IMR-90 (cell line): ENCODE measurements around the gene FTCDNL1. TPM values are rescaled to one million over a fixed set of nuclear protein-coding genes. Genes with fewer than 3 reads are reported as not detected.

ENCODE experiments used
- ATAC-seq: fragments of 200-7000 bp; cut with Tn5 transposase; 2 replicates; pipeline ENCODE4 v1.9.1; 2020; ENCODE audit warnings: low read depth, mild to moderate bottlenecking, moderate library complexity
- BruUV-seq: library from RNA; stranded (reverse); fragments of 400-500 nt; replicated peaks from 2 replicates; lab custom pipeline; 2021; lab: Mats Ljungman, UMichigan
- CTCF ChIA-PET: fragments of 300-600 bp; formaldehyde crosslinking; extraction: SDS; loops from one replicate; lab custom pipeline; 2021; ENCODE audit warnings: antibody characterized with exemption; lab: Yijun Ruan, JAX
- POLR2A ChIA-PET: fragments of 300-600 bp; sonication (Branson Sonifier 250); formaldehyde crosslinking; loops from one replicate; lab custom pipeline; 2022; ENCODE audit warnings: antibody characterized with exemption; ENCODE audit not compliant: unreplicated experiment; lab: Charles Lee
- DNase-seq: peaks from one replicate; pipeline ENCODE4 v3.0.0; 2013
- H2AFZ ChIP-seq: replicated peaks from 2 replicates; pipeline ENCODE3; 2013; ENCODE audit warnings: low read length, mild to moderate bottlenecking; ENCODE audit not compliant: poor library complexity
- H2AK5ac ChIP-seq: 2 replicates; pipeline ENCODE4 v1.6.1; 2013; ENCODE audit warnings: low read depth, low read length, inconsistent platforms
- H2AK9ac ChIP-seq: replicated peaks from 2 replicates; pipeline ENCODE3; 2013; ENCODE audit warnings: mild to moderate bottlenecking, low read depth, low read length, moderate library complexity; ENCODE audit not compliant: poor library complexity
- H2BK120ac ChIP-seq: 2 replicates; pipeline ENCODE4 v1.6.1; 2013; ENCODE audit warnings: low read depth, low read length, inconsistent platforms
- H2BK15ac ChIP-seq: 3 replicates; pipeline ENCODE4 v1.6.1; 2013; ENCODE audit warnings: low read depth, low read length, inconsistent platforms
- H2BK20ac ChIP-seq: 2 replicates; pipeline ENCODE4 v1.6.1; 2013; ENCODE audit warnings: low read depth, mild to moderate bottlenecking, inconsistent platforms, low read length, moderate library complexity
- H2BK5ac ChIP-seq: 2 replicates; pipeline ENCODE4 v1.6.1; 2013; ENCODE audit warnings: mild to moderate bottlenecking, low read depth, low read length, inconsistent platforms; ENCODE audit not compliant: poor library complexity, severe bottlenecking
- H3K14ac ChIP-seq: replicated peaks from 2 replicates; pipeline ENCODE4 v1.6.1; 2013; ENCODE audit warnings: low read depth, low read length, inconsistent platforms
- H3K18ac ChIP-seq: 2 replicates; pipeline ENCODE4 v1.6.1; 2013; ENCODE audit warnings: low read depth, low read length, control low read depth
- H3K23ac ChIP-seq: 2 replicates; pipeline ENCODE4 v1.6.1; 2013; ENCODE audit warnings: low read depth, low read length, inconsistent platforms
- H3K27ac ChIP-seq: 2 replicates; pipeline ENCODE4 v1.5.1; 2013; ENCODE audit warnings: mild to moderate bottlenecking, control low read depth, low read length; ENCODE audit not compliant: insufficient read depth
- H3K27me3 ChIP-seq: 2 replicates; pipeline ENCODE4 v1.6.1; 2013; ENCODE audit warnings: low read length; ENCODE audit not compliant: control insufficient read depth, insufficient read depth
- H3K36me3 ChIP-seq: 2 replicates; pipeline ENCODE4 v1.6.1; 2013; ENCODE audit warnings: low read length, mixed read lengths; ENCODE audit not compliant: control insufficient read depth, insufficient read depth
- H3K4ac ChIP-seq: 2 replicates; pipeline ENCODE4 v1.6.1; 2013; ENCODE audit warnings: low read depth, low read length, inconsistent platforms
- H3K4me1 ChIP-seq: 2 replicates; pipeline ENCODE4 v1.6.1; 2013; ENCODE audit warnings: low read length, mixed read lengths; ENCODE audit not compliant: control insufficient read depth, insufficient read depth
- H3K4me2 ChIP-seq: 2 replicates; pipeline ENCODE4 v1.6.1; 2013; ENCODE audit warnings: low read depth, mild to moderate bottlenecking, control low read depth, low read length, moderate library complexity
- H3K4me3 ChIP-seq: 2 replicates; pipeline ENCODE4 v1.5.1; 2013; ENCODE audit warnings: low read depth, mild to moderate bottlenecking, control low read depth, low read length, moderate library complexity; ENCODE audit not compliant: insufficient read depth
- H3K56ac ChIP-seq: 2 replicates; pipeline ENCODE4 v1.6.1; 2013; ENCODE audit warnings: low read length, inconsistent platforms; ENCODE audit not compliant: insufficient read depth; ENCODE audit errors: extremely low read depth
- H3K79me1 ChIP-seq, 2 experiments: 2 replicates each; pipeline ENCODE4 v1.6.1; 2013; ENCODE audit warnings: low read length in 2 of 2, inconsistent platforms in 1 of 2, low read depth in 1 of 2
- H3K9ac ChIP-seq: 2 replicates; pipeline ENCODE4 v1.6.1; 2013; ENCODE audit warnings: low read depth, low read length, control low read depth
- H3K9me1 ChIP-seq: 2 replicates; pipeline ENCODE4 v1.6.1; 2013; ENCODE audit warnings: low read length, inconsistent platforms; ENCODE audit not compliant: insufficient read depth
- H3K9me3 ChIP-seq: 2 replicates; pipeline ENCODE4 v1.6.1; 2013; ENCODE audit warnings: low read length; ENCODE audit not compliant: control insufficient read depth, insufficient read depth
- H4K20me1 ChIP-seq: 2 replicates; pipeline ENCODE4 v1.6.1; 2013; ENCODE audit warnings: low read length, inconsistent platforms; ENCODE audit not compliant: insufficient read depth
- H4K5ac ChIP-seq: 2 replicates; pipeline ENCODE4 v1.6.1; 2013; ENCODE audit warnings: mild to moderate bottlenecking, low read depth, low read length, control low read depth
- H4K8ac ChIP-seq, 2 experiments: 2 replicates each; pipeline ENCODE4 v1.6.1; 2013; ENCODE audit warnings: low read depth in 2 of 2, low read length in 2 of 2, control low read depth in 1 of 2, inconsistent platforms in 1 of 2
- H4K91ac ChIP-seq: 2 replicates; pipeline ENCODE4 v1.6.1; 2013; ENCODE audit warnings: low read depth, low read length, inconsistent platforms; ENCODE audit not compliant: insufficient read depth
- CHD1 ChIP-seq: IDR thresholded peaks from 2 replicates; pipeline ENCODE4 v1.6.1; 2012; ENCODE audit warnings: low read depth, low read length, improper control_type of control experiment
- MAFK ChIP-seq: IDR thresholded peaks from 2 replicates; pipeline ENCODE4 v1.6.1; 2012; ENCODE audit warnings: low read depth, low read length, improper control_type of control experiment
- MXI1 ChIP-seq: IDR thresholded peaks from 2 replicates; pipeline ENCODE4 v1.6.1; 2012; ENCODE audit warnings: low read depth, mild to moderate bottlenecking, low read length, moderate library complexity, borderline replicate concordance
- NFE2L2 ChIP-seq: fragments of 150-350 bp; IDR thresholded peaks from 2 replicates; pipeline ENCODE4 v1.6.1; 2016; ENCODE audit warnings: low read depth, mild to moderate bottlenecking, low read length
- POLR2A ChIP-seq: IDR thresholded peaks from 2 replicates; pipeline ENCODE4 v1.6.1; 2012; ENCODE audit warnings: mild to moderate bottlenecking, low read depth, low read length
- RAD21 ChIP-seq: IDR thresholded peaks from 2 replicates; pipeline ENCODE4 v1.6.1; 2012; ENCODE audit warnings: low read length, improper control_type of control experiment
- RFX5 ChIP-seq: IDR thresholded peaks from 2 replicates; pipeline ENCODE4 v1.8.0; 2012; ENCODE audit warnings: low read depth, mild to moderate bottlenecking, low read length, moderate library complexity
- SMC3 ChIP-seq: fragments of 150-350 bp; IDR thresholded peaks from 2 replicates; pipeline ENCODE4 v1.6.1; 2016; ENCODE audit warnings: low read depth, mild to moderate bottlenecking, antibody characterized with exemption, low read length, moderate library complexity
- WGBS, 2 experiments: methylation state at CpG; one replicate each; pipeline versions ENCODE4 v1.1.5 to v1.1.7; 2013; ENCODE audit warnings: missing lambda C conversion rate in 2 of 2; ENCODE audit not compliant: insufficient read length in 1 of 2; ENCODE audit errors: extremely low coverage in 2 of 2; 5-methylcytosine and 5-hydroxymethylcytosine counted together
- dilution Hi-C: fragments of 300-500 bp; cut with HindIII; formaldehyde crosslinking; loops from one replicate; pipeline ENCODE4 v1.14.3; 2018; ENCODE audit warnings: low sequenced_read_pairs; ENCODE audit not compliant: unreplicated experiment
- in situ Hi-C: fragments of 300-500 bp; cut with MboI; formaldehyde crosslinking; loops from 3 replicates; pipeline ENCODE4 v1.14.3; 2019; ENCODE audit warnings: low sequenced_read_pairs, inconsistent platforms, mixed read lengths
- intact Hi-C: fragments of 100-400 bp; cut with micrococcal nuclease; formaldehyde crosslinking; loops from 2 replicates; pipeline ENCODE4 v1.10.0; 2022
- polyA plus RNA-seq, 3 experiments: library from polyadenylated mRNA; depleted of rRNA; stranded (reverse); fragments of >200 nt; gene quantifications; 2 replicates each; pipeline ENCODE4 v1.2.3, GENCODE V29; 2012; ENCODE audit warnings: low replicate concordance in 1 of 3
- total RNA-seq: library from RNA; depleted of rRNA; stranded (reverse); fragments of >200 nt; gene quantifications from 2 replicates; pipeline ENCODE4 v1.2.3, GENCODE V29; 2012
- TF ChIP-seq, protein P1 (sequence below): fragments of 150-350 bp; IDR thresholded peaks from 2 replicates; pipeline ENCODE4 v1.6.1; 2017; ENCODE audit warnings: mild to moderate bottlenecking, antibody characterized with exemption, low read length, low read depth

FTCDNL1 gene
- total and polyA plus RNA-seq, 2 of the 4 experiments (the other 2 are of a cell fraction), result 0.18 to 0.21 TPM

DNA sequence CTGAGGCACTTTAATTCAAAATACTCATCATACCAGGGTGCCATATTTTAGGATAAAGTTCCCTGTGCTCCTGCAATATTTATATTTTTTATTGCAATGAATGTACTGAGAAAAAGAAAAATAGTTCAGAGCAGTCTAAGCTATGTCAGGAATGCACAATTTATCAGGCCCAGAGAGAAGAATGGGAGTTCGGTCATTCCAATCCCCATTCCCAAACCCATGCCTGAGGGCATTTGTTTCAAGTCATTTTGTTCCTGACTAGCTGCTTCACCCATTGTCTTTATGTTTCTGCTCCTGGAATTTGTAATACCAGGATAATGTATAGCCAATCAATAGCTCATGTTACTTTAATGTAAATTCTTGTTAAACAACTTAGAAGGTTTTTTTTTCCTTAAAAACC, 24.4 kb upstream of the FTCDNL1 start:
- no peaks in the 10 kb centered on the region for H3K9me1 ChIP-seq
- BruUV-seq, result no TSS peak
- H3K4me2 ChIP-seq, result no peak overlapping the region
- WGBS, 2 experiments, result no CpG with 5 or more reads among the region's 1 CpG
- no peak overlapping the region for H4K91ac ChIP-seq
- H3K27ac ChIP-seq, result no peak overlapping the region
- H3K18ac ChIP-seq, result no peak overlapping the region
- no peak overlapping the region for H2BK15ac ChIP-seq
- intact Hi-C loops (no loop called here), dilution Hi-C loops (no loop called here), in situ Hi-C loops (no loop called here)
- CTCF ChIA-PET, result no interaction called here
- TF ChIP-seq RFX5 (no peak), POLR2A (no peak), SMC3 (no peak), RAD21 (no peak), MAFK (no peak), NFE2L2 (no peak), CHD1 (no peak), MXI1 (no peak)
- TF ChIP-seq, protein P1, sequence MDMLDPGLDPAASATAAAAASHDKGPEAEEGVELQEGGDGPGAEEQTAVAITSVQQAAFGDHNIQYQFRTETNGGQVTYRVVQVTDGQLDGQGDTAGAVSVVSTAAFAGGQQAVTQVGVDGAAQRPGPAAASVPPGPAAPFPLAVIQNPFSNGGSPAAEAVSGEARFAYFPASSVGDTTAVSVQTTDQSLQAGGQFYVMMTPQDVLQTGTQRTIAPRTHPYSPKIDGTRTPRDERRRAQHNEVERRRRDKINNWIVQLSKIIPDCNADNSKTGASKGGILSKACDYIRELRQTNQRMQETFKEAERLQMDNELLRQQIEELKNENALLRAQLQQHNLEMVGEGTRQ, result no peak
- no peak overlapping the region for H3K4ac ChIP-seq
- POLR2A ChIA-PET, result no interaction called here
- no peak overlapping the region for H2AK5ac ChIP-seq
- H4K8ac ChIP-seq, result no peak overlapping the region
- H2BK5ac ChIP-seq, result no peak overlapping the region
- no peaks in the 10 kb centered on the region for H3K36me3 ChIP-seq
- no peak overlapping the region for H2AK9ac ChIP-seq
- H2BK120ac ChIP-seq, result no peak overlapping the region
- H3K4me1 ChIP-seq, result no peaks in the 10 kb centered on the region
- peaks cover 3% of the 10 kb centered on the region for H3K9me3 ChIP-seq
- no peak overlapping the region for H3K23ac ChIP-seq
- H2BK20ac ChIP-seq, result no peak overlapping the region
- no peak overlapping the region for H4K5ac ChIP-seq
- no peaks in the 10 kb centered on the region for H3K27me3 ChIP-seq
- H4K20me1 ChIP-seq, result no peaks in the 10 kb centered on the region
- H2AFZ ChIP-seq, result no peak overlapping the region
- H3K4me3 ChIP-seq, result no peak overlapping the region
- no peak for DNase-seq
- H3K56ac ChIP-seq, result no peak overlapping the region
- H3K79me1 ChIP-seq, result no peaks in the 10 kb centered on the region
- H3K14ac ChIP-seq, result no peak overlapping the region
- ATAC-seq, result peak; percentile 69
- no peak overlapping the region for H3K9ac ChIP-seq
